ENCODE data around the gene LAMA3. TPM values are rescaled to one million over a fixed set of nuclear protein-coding genes. Genes with fewer than 3 reads are reported as not detected.
A peak's percentile ranks its signal among the peaks of the same experiment; 100 is the strongest.

Gene LAMA3
- total and polyA plus RNA-seq, 2 donors (not counting 1 experiment from before 2014, with no cell fraction given) = 0.75 to 13.2 TPM

GRCh38 chr18:23827681-23828080 is 138.4 kb downstream of the LAMA3 start:
- Histone ChIP-seq H3K4me1 (ENCODE audit: control insufficient read depth, extremely low read depth, insufficient read depth, low read length) (no peaks in the 10 kb centered on the region), H3K27ac (ENCODE audit: insufficient read depth, low read length) (no peak overlapping the region), H3K36me3 (ENCODE audit: control insufficient read depth, insufficient read depth, low read length) (no peaks in the 10 kb centered on the region), H3K9me3 (ENCODE audit: control insufficient read depth, insufficient read depth, low read depth, low read length) (no peaks in the 10 kb centered on the region), H3K4me3 (replicated peaks in 1 of 4; ENCODE audit: control extremely low read depth in 1 of 4, insufficient read depth in 1 of 4, low read depth in 3 of 4, low read length in 4 of 4) (no peak overlapping the region), H3K9ac (ENCODE audit: insufficient read depth, low read length) (no peak overlapping the region), H3K79me2 (ENCODE audit: control insufficient read depth, insufficient read depth, low read length) (no peaks in the 10 kb centered on the region), H3K27me3 (ENCODE audit: control insufficient read depth, insufficient read depth, low read length) (no peaks in the 10 kb centered on the region), H2AFZ (ENCODE audit: low read length) (no peak overlapping the region), H3K4me2 (ENCODE audit: extremely low read depth, insufficient read depth, low read length) (no peak overlapping the region), H4K20me1 (ENCODE audit: control insufficient read depth, extremely low read depth, insufficient read depth, low read length) (no peaks in the 10 kb centered on the region)
- TF ChIP-seq EZH2 (IDR thresholded peaks at IDR 0.05; ENCODE audit: low read length, missing control alignments) (no peak), CTCF (conservative IDR thresholded peaks at IDR 0.05 in 1 of 2, IDR thresholded peaks at IDR 0.05 in 1 of 2; ENCODE audit: low read depth in 1 of 2, low read length in 2 of 2) (no peak)
- DNase-seq (ENCODE audit: low read depth in 2 of 2) = no peak

- Histone ChIP-seq H3K27me3 (ENCODE audit: control insufficient read depth, insufficient read depth, low read length) (no peaks in the 10 kb centered on the region), H3K9me3 (ENCODE audit: control insufficient read depth, insufficient read depth, low read depth, low read length) (no peaks in the 10 kb centered on the region), H3K9ac (ENCODE audit: insufficient read depth, low read length) (no peak overlapping the region), H3K4me3 (replicated peaks in 1 of 4; ENCODE audit: control extremely low read depth in 1 of 4, insufficient read depth in 1 of 4, low read depth in 3 of 4, low read length in 4 of 4) (no peak overlapping the region), H4K20me1 (ENCODE audit: control insufficient read depth, extremely low read depth, insufficient read depth, low read length) (no peaks in the 10 kb centered on the region), H3K4me1 (ENCODE audit: control insufficient read depth, extremely low read depth, insufficient read depth, low read length) (no peaks in the 10 kb centered on the region), H3K4me2 (ENCODE audit: extremely low read depth, insufficient read depth, low read length) (no peak overlapping the region), H3K79me2 (ENCODE audit: control insufficient read depth, insufficient read depth, low read length) (no peaks in the 10 kb centered on the region), H3K27ac (ENCODE audit: insufficient read depth, low read length) (no peak overlapping the region), H2AFZ (ENCODE audit: low read length) (no peak overlapping the region), H3K36me3 (ENCODE audit: control insufficient read depth, insufficient read depth, low read length) (no peaks in the 10 kb centered on the region)
- DNase-seq (ENCODE audit: low read depth in 2 of 2) = peak; percentile 55 to 77
- TF ChIP-seq CTCF (conservative IDR thresholded peaks at IDR 0.05 in 1 of 2, IDR thresholded peaks at IDR 0.05 in 1 of 2; ENCODE audit: low read depth in 1 of 2, low read length in 2 of 2) (no peak), EZH2 (IDR thresholded peaks at IDR 0.05; ENCODE audit: low read length, missing control alignments) (no peak)
These were observed 139.2 kb downstream of the LAMA3 start for GRCh38 chr18:23828426-23828825.

GRCh38 chr18:23832911-23833310 is 143.7 kb downstream of the LAMA3 start:
- no peak overlapping the region for H3K4me2 ChIP-seq (ENCODE audit: extremely low read depth, insufficient read depth, low read length)
- H3K36me3 ChIP-seq (ENCODE audit: control insufficient read depth, insufficient read depth, low read length) = no peaks in the 10 kb centered on the region
- no peaks in the 10 kb centered on the region for H3K79me2 ChIP-seq (ENCODE audit: control insufficient read depth, insufficient read depth, low read length)
- no peak overlapping the region for H3K9ac ChIP-seq (ENCODE audit: insufficient read depth, low read length)
- no peaks in the 10 kb centered on the region for H4K20me1 ChIP-seq (ENCODE audit: control insufficient read depth, extremely low read depth, insufficient read depth, low read length)
- DNase-seq (ENCODE audit: low read depth in 2 of 2) = no peak
- no peak overlapping the region for H3K27ac ChIP-seq (ENCODE audit: insufficient read depth, low read length)
- no peak overlapping the region for H3K4me3 ChIP-seq (replicated peaks in 1 of 4; ENCODE audit: control extremely low read depth in 1 of 4, insufficient read depth in 1 of 4, low read depth in 3 of 4, low read length in 4 of 4)
- no peaks in the 10 kb centered on the region for H3K4me1 ChIP-seq (ENCODE audit: control insufficient read depth, extremely low read depth, insufficient read depth, low read length)
- H3K27me3 ChIP-seq (ENCODE audit: control insufficient read depth, insufficient read depth, low read length) = no peaks in the 10 kb centered on the region
- no peak for TF ChIP-seq CTCF (conservative IDR thresholded peaks at IDR 0.05 in 1 of 2, IDR thresholded peaks at IDR 0.05 in 1 of 2; ENCODE audit: low read depth in 1 of 2, low read length in 2 of 2)
- no peak for TF ChIP-seq EZH2 (IDR thresholded peaks at IDR 0.05; ENCODE audit: low read length, missing control alignments)
- H2AFZ ChIP-seq (ENCODE audit: low read length) = no peak overlapping the region
- no peaks in the 10 kb centered on the region for H3K9me3 ChIP-seq (ENCODE audit: control insufficient read depth, insufficient read depth, low read depth, low read length)
